ENCODE measurements around the gene SMYD2. TPM values are rescaled to one million over a fixed set of nuclear protein-coding genes. Genes with fewer than 3 reads are reported as not detected.

SMYD2 gene
- total RNA-seq, 2 donors from 2014 or later = 6.2 to 89.5 TPM

DNA sequence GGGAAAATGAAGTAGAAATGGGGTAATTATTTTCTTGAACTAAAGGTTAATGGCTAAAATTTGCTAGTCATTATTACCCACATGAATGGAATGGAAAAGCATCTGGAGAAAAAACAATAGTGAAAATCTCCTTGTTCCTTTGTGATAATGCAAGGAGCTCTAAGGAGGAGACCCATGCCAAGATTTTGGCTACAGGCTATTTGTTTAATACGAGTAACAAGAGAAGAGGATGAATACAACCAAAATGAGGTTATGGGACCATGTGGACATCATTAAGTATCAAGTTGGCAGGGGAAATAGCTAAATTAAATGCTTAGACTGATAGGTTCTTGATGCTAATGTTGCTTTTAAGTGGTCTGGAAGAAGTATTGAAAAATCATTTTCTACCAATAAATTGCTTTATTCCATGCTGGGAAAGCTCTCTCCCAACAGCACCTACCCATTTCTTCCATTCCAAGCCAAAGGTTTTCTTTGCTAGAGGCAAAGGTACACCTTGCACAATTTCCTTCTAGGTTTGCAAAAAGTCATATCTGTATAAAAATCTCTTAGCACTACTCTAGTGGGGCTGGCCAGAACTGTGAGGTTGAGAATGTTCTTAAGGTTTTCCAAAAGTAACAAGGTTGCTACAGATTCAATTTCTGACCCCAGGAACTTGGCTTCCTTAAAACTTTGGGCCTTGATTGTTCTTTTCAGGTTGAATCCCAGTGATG lies 100.2 kb downstream of the SMYD2 start:
- H3K36me3 ChIP-seq = peaks cover 14% of the 10 kb centered on the region
- no peak overlapping the region for H3K27ac ChIP-seq
- H3K9me3 ChIP-seq = no peaks in the 10 kb centered on the region
- H3K27me3 ChIP-seq = no peaks in the 10 kb centered on the region
- TF ChIP-seq, protein P1, sequence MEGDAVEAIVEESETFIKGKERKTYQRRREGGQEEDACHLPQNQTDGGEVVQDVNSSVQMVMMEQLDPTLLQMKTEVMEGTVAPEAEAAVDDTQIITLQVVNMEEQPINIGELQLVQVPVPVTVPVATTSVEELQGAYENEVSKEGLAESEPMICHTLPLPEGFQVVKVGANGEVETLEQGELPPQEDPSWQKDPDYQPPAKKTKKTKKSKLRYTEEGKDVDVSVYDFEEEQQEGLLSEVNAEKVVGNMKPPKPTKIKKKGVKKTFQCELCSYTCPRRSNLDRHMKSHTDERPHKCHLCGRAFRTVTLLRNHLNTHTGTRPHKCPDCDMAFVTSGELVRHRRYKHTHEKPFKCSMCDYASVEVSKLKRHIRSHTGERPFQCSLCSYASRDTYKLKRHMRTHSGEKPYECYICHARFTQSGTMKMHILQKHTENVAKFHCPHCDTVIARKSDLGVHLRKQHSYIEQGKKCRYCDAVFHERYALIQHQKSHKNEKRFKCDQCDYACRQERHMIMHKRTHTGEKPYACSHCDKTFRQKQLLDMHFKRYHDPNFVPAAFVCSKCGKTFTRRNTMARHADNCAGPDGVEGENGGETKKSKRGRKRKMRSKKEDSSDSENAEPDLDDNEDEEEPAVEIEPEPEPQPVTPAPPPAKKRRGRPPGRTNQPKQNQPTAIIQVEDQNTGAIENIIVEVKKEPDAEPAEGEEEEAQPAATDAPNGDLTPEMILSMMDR (IDR thresholded peaks at IDR 0.05) = no peak
- no peaks in the 10 kb centered on the region for H3K4me1 ChIP-seq
- DNase-seq (ENCODE audit: low spot score) = no peak
- no peak overlapping the region for H3K4me3 ChIP-seq

GRCh38 chr1:214383381-214384372 lies 102.7 kb downstream of the SMYD2 start:
- DNase-seq (ENCODE audit: low spot score) = no peak
- TF ChIP-seq, protein P1 (IDR thresholded peaks at IDR 0.05) = no peak
- no peak overlapping the region for H3K27ac ChIP-seq
- H3K4me3 ChIP-seq = no peak overlapping the region
- H3K9me3 ChIP-seq = no peaks in the 10 kb centered on the region
- H3K4me1 ChIP-seq = no peaks in the 10 kb centered on the region
- H3K27me3 ChIP-seq = no peaks in the 10 kb centered on the region
- H3K36me3 ChIP-seq = peaks cover 21% of the 10 kb centered on the region

- Histone ChIP-seq H3K9me3 (no peaks in the 10 kb centered on the region), H3K4me1 (no peaks in the 10 kb centered on the region), H3K27me3 (no peaks in the 10 kb centered on the region), H3K36me3 (peaks cover 21% of the 10 kb centered on the region), H3K27ac (no peak overlapping the region), H3K4me3 (no peak overlapping the region)
- DNase-seq (ENCODE audit: low spot score) = no peak
- TF ChIP-seq, protein P1 (IDR thresholded peaks at IDR 0.05) = no peak
These were observed 103.6 kb downstream of the SMYD2 start for GRCh38 chr1:214384373-214385079.

GRCh38 chr1:214385428-214385827 lies 104.5 kb downstream of the SMYD2 start:
- Histone ChIP-seq H3K4me3 (no peak overlapping the region), H3K4me1 (no peaks in the 10 kb centered on the region), H3K27me3 (no peaks in the 10 kb centered on the region), H3K36me3 (peaks cover 24% of the 10 kb centered on the region), H3K27ac (no peak overlapping the region), H3K9me3 (no peaks in the 10 kb centered on the region)
- TF ChIP-seq, protein P1 (IDR thresholded peaks at IDR 0.05) = no peak
- DNase-seq (ENCODE audit: low spot score) = no peak

DNA sequence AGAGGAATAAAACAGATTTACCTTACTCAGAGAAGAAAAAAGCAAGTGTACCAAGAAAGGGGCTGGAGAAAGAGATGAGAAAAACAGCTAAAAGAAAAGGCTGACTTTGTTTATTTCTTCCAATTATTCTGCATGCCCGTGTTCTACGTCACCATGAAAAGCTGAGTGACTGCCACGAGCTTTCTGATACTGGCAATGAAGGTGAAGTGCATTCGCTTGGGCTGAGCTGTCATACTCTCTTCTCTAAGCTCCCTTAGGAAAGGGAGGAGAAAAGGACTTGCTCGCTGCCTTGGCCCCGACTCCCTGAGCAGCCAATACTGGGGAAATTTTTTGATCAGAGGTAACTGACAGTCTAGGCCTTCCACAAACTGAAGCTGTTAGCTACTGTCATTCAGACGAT lies 105.4 kb downstream of the SMYD2 start:
- Histone ChIP-seq H3K4me3 (no peak overlapping the region), H3K36me3 (peaks cover 28% of the 10 kb centered on the region), H3K9me3 (no peaks in the 10 kb centered on the region), H3K27ac (no peak overlapping the region), H3K27me3 (no peaks in the 10 kb centered on the region), H3K4me1 (no peaks in the 10 kb centered on the region)
- TF ChIP-seq, protein P1 (IDR thresholded peaks at IDR 0.05) = no peak
- no peak for DNase-seq (ENCODE audit: low spot score)

All from right atrium auricular region (tissue), 2 donors.